ENCODE data around the gene BMP5. TPM values are rescaled to one million over a fixed set of nuclear protein-coding genes. Genes with fewer than 3 reads are reported as not detected.

Gene BMP5
- total and polyA plus RNA-seq, 2 of the 8 experiments (the other 6 are each of a cell fraction or from before 2014, with no cell fraction given), result 0.02 TPM; not detected in 1

DNA sequence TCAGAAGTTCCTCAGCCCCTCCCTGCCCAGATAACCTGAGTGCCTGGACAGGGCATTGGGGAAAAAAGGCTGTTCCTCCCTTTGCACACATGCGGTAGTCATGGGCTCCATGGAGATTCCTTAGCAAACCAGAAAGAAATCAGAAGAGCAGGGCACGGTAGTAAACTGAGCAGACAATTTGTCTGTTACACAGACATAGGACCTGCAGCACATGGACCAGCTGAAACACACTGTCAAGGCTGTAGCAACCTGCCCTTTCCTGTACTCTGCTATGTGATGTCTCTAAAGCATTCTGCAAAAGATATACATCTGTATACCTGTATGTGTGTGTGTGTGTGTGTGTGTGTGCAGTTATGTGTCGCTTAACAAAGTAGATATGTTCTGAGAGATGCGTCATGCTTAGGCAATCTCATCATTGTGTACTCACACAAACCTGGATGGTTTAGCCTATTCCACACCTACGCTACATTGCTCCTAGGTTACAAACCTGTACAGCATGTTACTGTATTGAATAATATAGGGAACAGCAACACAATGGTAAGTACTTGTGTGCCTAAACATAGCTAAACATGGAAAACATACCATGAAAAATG lies 44.4 kb upstream of the BMP5 start (continued):
- TF ChIP-seq, protein P1, sequence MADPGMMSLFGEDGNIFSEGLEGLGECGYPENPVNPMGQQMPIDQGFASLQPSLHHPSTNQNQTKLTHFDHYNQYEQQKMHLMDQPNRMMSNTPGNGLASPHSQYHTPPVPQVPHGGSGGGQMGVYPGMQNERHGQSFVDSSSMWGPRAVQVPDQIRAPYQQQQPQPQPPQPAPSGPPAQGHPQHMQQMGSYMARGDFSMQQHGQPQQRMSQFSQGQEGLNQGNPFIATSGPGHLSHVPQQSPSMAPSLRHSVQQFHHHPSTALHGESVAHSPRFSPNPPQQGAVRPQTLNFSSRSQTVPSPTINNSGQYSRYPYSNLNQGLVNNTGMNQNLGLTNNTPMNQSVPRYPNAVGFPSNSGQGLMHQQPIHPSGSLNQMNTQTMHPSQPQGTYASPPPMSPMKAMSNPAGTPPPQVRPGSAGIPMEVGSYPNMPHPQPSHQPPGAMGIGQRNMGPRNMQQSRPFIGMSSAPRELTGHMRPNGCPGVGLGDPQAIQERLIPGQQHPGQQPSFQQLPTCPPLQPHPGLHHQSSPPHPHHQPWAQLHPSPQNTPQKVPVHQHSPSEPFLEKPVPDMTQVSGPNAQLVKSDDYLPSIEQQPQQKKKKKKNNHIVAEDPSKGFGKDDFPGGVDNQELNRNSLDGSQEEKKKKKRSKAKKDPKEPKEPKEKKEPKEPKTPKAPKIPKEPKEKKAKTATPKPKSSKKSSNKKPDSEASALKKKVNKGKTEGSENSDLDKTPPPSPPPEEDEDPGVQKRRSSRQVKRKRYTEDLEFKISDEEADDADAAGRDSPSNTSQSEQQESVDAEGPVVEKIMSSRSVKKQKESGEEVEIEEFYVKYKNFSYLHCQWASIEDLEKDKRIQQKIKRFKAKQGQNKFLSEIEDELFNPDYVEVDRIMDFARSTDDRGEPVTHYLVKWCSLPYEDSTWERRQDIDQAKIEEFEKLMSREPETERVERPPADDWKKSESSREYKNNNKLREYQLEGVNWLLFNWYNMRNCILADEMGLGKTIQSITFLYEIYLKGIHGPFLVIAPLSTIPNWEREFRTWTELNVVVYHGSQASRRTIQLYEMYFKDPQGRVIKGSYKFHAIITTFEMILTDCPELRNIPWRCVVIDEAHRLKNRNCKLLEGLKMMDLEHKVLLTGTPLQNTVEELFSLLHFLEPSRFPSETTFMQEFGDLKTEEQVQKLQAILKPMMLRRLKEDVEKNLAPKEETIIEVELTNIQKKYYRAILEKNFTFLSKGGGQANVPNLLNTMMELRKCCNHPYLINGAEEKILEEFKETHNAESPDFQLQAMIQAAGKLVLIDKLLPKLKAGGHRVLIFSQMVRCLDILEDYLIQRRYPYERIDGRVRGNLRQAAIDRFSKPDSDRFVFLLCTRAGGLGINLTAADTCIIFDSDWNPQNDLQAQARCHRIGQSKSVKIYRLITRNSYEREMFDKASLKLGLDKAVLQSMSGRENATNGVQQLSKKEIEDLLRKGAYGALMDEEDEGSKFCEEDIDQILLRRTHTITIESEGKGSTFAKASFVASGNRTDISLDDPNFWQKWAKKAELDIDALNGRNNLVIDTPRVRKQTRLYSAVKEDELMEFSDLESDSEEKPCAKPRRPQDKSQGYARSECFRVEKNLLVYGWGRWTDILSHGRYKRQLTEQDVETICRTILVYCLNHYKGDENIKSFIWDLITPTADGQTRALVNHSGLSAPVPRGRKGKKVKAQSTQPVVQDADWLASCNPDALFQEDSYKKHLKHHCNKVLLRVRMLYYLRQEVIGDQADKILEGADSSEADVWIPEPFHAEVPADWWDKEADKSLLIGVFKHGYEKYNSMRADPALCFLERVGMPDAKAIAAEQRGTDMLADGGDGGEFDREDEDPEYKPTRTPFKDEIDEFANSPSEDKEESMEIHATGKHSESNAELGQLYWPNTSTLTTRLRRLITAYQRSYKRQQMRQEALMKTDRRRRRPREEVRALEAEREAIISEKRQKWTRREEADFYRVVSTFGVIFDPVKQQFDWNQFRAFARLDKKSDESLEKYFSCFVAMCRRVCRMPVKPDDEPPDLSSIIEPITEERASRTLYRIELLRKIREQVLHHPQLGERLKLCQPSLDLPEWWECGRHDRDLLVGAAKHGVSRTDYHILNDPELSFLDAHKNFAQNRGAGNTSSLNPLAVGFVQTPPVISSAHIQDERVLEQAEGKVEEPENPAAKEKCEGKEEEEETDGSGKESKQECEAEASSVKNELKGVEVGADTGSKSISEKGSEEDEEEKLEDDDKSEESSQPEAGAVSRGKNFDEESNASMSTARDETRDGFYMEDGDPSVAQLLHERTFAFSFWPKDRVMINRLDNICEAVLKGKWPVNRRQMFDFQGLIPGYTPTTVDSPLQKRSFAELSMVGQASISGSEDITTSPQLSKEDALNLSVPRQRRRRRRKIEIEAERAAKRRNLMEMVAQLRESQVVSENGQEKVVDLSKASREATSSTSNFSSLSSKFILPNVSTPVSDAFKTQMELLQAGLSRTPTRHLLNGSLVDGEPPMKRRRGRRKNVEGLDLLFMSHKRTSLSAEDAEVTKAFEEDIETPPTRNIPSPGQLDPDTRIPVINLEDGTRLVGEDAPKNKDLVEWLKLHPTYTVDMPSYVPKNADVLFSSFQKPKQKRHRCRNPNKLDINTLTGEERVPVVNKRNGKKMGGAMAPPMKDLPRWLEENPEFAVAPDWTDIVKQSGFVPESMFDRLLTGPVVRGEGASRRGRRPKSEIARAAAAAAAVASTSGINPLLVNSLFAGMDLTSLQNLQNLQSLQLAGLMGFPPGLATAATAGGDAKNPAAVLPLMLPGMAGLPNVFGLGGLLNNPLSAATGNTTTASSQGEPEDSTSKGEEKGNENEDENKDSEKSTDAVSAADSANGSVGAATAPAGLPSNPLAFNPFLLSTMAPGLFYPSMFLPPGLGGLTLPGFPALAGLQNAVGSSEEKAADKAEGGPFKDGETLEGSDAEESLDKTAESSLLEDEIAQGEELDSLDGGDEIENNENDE (IDR thresholded peaks at IDR 0.05; ENCODE audit: insufficient replicate concordance, low read length), result no peak
